ENCODE results near the gene PI3. TPM values are rescaled to one million over a fixed set of nuclear protein-coding genes. Genes with fewer than 3 reads are reported as not detected.

Gene PI3
- total RNA-seq, 1 donor from 2014 or later, result not detected

- no peak for DNase-seq (ENCODE audit: low spot score in 2 of 2)
- no peak for FAIRE-seq
Observed at GRCh38 chr20:45183084-45183483, 8.4 kb downstream of the PI3 start.

- DNase-seq (ENCODE audit: low spot score in 2 of 2) (no peak), FAIRE-seq (no peak)
Observed at GRCh38 chr20:45187693-45188092, 13.0 kb downstream of the PI3 start.

GRCh38 chr20:45189067-45189609 lies 14.4 kb downstream of the PI3 start:
- no peak for DNase-seq (ENCODE audit: low spot score in 2 of 2)
- no peak for FAIRE-seq

DNA sequence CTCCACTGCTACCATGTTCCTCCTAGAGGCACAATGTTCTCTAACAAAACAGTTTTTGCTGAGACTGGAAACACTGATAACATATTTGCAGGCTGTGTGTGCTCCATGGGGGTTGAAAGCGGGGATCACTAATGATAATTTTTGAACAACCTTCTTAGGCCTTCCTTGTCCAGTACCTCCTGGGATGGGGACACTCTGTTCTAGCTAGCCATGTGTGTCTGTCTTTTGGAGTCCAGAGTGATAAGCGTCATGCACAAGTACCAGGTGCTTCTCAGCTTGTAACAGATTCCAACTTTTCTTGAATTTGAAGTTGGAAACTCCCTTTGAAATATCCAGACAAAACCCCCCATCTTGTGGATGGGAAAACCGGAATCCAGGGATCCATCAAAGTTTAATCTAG lies 15.2 kb downstream of the PI3 start:
- FAIRE-seq, result no peak
- no peak for DNase-seq (ENCODE audit: low spot score in 2 of 2)

- DNase-seq (ENCODE audit: low spot score in 2 of 2) (no peak), FAIRE-seq (no peak)
Observed at GRCh38 chr20:45191926-45192325, 17.2 kb downstream of the PI3 start.

DNA sequence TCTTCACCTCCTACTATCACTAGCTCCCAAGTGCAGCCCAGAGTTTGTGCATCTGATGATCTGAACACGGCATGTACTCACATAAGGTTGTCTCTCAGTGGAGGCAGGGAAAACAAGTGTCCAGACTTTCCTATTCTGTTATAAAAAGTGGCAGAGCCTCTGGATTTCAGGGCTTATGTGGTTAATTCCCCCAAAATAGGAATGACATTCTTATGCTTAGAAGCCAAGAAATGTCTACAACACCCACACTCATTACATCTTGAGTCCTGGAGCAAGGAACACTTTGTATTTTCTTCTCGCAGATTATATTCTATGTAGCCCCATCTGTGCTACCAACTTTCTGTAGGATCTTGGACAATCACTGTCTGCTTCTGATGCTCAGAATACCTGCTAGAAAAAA lies 18.6 kb downstream of the PI3 start:
- DNase-seq (ENCODE audit: low spot score in 2 of 2) (no peak), FAIRE-seq (no peak)

- no peak for DNase-seq (ENCODE audit: low spot score in 2 of 2)
- FAIRE-seq, result no peak
Observed at GRCh38 chr20:45206725-45207124, 32.0 kb downstream of the PI3 start, which contains the start of gene SEMG1. Gene SEMG1 (plus strand): TSS chr20:45207033. CDS start chr20:45207054, 21 bp downstream.

DNA sequence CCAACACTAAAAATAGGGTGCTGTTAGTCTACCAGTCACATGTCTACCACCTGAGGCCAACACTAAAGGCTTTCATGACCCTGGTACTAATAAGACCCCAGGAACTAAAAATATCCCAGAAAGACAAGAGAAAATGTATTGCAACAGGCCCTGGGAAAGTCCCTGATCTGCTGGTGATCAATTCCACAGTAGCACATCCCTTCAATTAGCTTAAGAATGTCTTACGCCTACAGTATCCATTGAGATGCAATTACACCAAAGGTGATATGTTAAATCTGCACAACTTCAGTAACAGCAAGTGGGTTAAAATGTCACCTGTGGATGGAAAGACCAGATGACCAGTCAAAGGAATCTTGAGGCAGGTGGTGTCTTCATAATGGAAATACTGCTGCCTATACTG lies 35.2 kb downstream of the PI3 start:
- DNase-seq (ENCODE audit: low spot score in 2 of 2) (no peak), FAIRE-seq (no peak)

DNA sequence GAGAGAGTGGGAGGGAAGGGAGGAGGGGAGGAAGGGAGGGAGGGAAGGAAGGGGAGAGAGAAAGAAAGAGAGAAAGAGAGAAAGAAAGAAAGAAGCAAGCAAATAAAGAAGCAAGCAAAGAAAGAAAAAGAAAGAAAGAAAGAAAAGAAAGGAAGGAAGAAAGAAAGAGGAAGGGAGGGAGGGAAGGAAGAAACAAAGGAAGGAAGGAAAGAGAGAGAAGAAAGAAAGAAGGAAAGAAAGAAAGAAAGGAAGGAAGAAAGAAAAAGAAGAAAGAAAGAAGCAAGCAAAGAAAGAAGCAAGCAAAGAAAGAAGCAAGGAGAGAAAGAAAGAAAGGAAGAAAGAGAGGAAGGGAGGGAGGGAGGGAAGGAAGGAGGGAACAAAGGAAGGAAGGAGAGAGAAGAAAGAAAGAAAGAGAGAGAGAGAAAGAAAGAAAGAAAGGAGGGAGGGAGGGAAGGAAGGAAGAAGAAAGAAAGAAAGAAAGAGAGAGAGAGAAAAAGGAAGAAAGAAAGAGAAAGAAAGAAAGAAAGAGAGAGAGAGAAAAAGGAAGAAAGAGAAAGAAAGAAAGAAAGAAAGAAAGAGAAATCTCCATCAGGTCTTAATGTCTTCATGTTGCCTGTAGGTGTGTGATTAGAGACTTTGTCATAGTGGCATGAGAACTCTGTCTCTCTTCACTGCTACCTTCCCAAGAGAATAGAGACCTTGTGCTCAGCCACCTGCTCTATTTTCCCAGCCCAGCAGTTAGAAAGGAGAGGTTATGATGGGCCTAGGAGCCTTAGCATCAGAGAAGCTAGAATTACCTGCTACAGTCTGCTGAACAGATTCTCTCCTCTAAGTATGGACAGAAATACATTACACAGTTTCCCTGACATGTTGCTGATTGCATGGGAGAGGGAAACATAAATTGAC lies 37.1 kb downstream of the PI3 start:
- DNase-seq (ENCODE audit: low spot score in 2 of 2), result no peak
- FAIRE-seq, result no peak

- FAIRE-seq (no peak), DNase-seq (ENCODE audit: low spot score in 2 of 2) (no peak)
Observed at GRCh38 chr20:45212836-45213235, 38.1 kb downstream of the PI3 start.

GRCh38 chr20:45218124-45218523 lies 43.4 kb downstream of the PI3 start:
- DNase-seq (ENCODE audit: low spot score in 2 of 2), result no peak
- no peak for FAIRE-seq

DNA sequence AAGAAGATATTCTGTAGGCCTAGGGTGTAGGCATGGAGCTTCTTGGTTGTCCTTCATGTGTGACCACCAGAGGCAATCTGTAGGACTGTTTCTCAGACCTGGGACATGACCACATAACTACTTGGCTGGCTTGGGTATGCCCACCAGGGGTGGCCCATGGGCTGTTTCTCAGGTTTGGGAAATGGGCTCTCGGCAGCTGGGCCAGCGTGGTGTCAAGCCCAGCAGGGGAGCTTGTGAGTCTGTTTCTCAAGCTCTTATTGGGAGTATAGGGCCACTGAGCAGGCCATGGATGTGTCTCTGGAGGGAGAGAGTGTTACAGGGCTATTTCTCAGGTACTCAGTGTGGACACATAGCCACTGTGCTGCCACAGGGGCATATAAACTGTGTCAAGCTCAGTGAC lies 43.9 kb downstream of the PI3 start:
- no peak for FAIRE-seq
- DNase-seq (ENCODE audit: low spot score in 2 of 2), result no peak

GRCh38 chr20:45221076-45221475 lies 46.4 kb downstream of the PI3 start, which contains the start of gene SEMG2:
Gene SEMG2 (plus strand): TSS chr20:45221373. CDS start chr20:45221390, 17 bp downstream.
- DNase-seq (ENCODE audit: low spot score in 2 of 2) (no peak), FAIRE-seq (no peak)

DNA sequence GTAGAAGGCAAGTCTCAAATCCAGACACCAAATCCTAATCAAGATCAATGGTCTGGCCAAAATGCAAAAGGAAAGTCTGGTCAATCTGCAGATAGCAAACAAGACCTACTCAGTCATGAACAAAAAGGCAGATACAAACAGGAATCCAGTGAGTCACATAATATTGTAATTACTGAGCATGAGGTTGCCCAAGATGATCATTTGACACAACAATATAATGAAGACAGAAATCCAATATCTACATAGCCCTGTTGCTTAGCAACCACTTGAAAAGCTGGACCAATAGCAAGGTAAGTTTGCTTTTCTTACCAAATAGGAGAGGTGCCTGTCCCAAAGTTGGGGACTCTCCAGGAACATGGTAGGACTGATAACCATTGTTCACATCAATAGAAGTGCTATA lies 48.4 kb downstream of the PI3 start:
- FAIRE-seq (no peak), DNase-seq (ENCODE audit: low spot score in 2 of 2) (no peak)

Other genes starting within 250 kb of the PI3 start
- gene TOMM34, start 214.5 kb upstream of the PI3 start, total RNA-seq, result 3.7 TPM
- gene STK4, start 208.4 kb upstream of the PI3 start, total RNA-seq, result 37.5 TPM
- gene KCNS1, start 73.8 kb upstream of the PI3 start, total RNA-seq, result 1.2 TPM
- not detected for gene WFDC5, start 59.7 kb upstream of the PI3 start, total RNA-seq
- not detected for gene WFDC12, start 50.4 kb upstream of the PI3 start, total RNA-seq
- not detected for gene SEMG1, start 32.1 kb downstream of the PI3 start, total RNA-seq
- not detected for gene SEMG2, start 46.5 kb downstream of the PI3 start, total RNA-seq
- 0.41 TPM for gene SLPI, start 79.7 kb downstream of the PI3 start, total RNA-seq
- not detected for gene RBPJL, start 131.9 kb downstream of the PI3 start, total RNA-seq
- gene MATN4, start 133.4 kb downstream of the PI3 start, total RNA-seq, result under 0.01 TPM
- 0.82 TPM for gene SDC4, start 173.5 kb downstream of the PI3 start, total RNA-seq
- 25.7 TPM for gene SYS1, start 188.3 kb downstream of the PI3 start, total RNA-seq
- gene TP53TG5, start 203.4 kb downstream of the PI3 start, total RNA-seq, result not detected
- 2.9 TPM for gene DBNDD2, start 233.4 kb downstream of the PI3 start, total RNA-seq
- 10.2 TPM for gene PIGT, start 241.2 kb downstream of the PI3 start, total RNA-seq

All from frontal cortex (tissue), 4 donors.